GM18526 (cell line): ENCODE measurements around the gene DHX38.

Experiments used
- POLR2A ChIP-seq: IDR thresholded peaks from 3 replicates; pipeline ENCODE4 v1.6.1; 2011; ENCODE audit not compliant: insufficient read length; ENCODE audit errors: extremely low read depth

The DHX38 gene

DNA sequence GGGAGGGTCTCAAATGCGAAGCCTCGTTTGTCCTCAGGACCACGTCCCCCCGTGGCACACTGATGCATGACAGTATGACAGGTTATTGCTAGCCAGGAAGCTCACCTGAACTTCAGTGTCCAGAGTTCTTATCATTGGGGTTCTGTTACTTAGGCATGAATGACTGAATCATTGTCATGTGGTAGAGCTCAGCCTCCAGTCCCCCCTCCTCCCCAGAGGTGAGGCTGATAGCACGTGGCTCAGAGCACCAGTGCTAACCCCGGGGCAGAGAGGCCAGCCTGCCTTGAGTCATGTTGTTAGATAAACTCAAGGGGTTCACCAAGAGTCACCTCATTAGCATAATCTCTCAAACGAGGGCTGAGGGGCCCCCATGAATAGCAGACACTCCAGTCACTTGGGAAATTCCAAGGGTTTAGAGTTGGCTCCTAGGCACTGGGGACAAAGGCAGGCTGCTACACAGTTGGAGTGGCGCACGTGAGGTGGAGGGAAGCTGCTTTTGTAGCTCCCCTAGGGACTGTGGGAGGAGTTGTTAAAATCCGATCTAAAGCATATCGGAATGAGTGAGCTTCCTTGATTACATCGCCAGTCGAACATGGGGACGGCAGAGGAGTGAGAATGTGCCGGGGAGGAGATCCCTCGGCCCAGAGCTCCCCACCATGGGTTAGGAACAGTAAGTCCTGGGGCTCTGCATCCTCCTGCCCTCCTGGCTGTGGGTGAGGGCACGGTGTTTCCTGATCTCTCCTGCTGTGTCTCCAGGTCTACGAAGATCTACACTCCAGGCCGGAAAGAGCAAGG, 18.2 kb downstream of the DHX38 start:
- TF ChIP-seq POLR2A, result no peak

DNA sequence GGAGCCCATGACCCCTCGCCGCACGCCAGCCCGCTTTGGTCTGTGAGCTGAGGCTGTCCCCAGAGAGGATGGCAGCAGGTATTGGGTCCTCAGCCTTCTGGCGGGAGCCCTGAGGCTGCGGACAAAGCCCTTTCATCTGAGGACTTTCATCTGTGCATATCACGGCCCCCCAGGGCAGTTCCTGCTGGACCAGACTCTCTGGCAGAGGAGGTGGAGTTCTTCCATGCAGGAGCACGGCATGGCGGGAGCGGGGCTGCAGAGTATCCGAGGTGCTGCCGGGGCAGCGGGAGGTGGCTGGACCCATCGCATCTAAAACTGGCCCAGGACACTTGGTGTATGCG, 18.8 kb downstream of the DHX38 start:
- no peak for TF ChIP-seq POLR2A

DNA sequence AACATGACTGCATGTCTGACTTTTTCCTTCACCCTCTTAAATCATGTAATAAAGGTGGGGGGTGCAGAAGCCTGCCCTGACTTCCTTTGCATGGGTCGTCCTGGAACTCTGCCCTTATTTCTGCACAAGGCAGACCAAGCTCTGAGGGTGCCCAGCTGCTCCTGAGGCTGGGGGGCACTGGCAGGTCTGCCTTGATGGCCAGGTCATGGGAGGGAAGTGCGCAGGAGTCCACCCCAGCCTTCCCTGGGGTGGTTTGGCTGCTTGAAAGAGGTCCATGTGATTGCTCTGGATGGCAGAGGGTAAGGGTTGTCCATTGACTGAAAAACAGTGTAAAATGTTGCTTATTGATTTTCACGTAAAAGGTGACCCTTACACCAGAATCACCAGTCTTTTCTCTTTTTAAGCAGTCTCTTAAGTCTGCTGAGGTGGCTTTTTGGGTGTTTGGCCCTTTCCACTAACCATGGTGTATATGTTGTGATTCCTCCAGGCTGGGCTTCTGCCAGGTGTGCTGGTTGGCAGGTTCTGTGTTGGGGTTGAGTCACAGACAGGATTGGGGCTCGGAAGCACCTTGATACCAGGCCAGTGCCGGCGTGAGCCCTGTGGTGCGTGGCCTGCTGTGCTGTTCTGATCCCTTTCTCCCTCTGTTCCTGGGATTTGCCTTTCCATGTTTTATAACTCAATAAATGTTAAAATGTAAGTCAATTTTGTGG, 19.4 kb downstream of the DHX38 start:
- no peak for TF ChIP-seq POLR2A

DNA sequence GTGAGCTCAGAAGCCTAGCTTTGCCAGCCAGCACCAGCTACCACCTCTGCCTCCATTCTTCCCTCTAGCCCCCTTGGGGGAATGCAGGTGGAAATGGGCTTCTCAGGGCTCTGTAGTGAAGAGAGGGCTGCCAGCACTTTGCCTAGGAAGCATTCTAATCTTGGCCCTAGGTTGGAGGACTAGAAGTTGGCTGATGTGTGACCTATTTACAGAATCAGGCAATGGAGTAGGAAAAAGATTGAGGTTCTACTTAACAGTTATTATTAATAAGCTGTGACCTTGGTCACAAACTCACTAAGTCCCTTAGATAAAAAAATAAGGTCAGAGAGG, 19.9 kb downstream of the DHX38 start:
- no peak for TF ChIP-seq POLR2A

DNA sequence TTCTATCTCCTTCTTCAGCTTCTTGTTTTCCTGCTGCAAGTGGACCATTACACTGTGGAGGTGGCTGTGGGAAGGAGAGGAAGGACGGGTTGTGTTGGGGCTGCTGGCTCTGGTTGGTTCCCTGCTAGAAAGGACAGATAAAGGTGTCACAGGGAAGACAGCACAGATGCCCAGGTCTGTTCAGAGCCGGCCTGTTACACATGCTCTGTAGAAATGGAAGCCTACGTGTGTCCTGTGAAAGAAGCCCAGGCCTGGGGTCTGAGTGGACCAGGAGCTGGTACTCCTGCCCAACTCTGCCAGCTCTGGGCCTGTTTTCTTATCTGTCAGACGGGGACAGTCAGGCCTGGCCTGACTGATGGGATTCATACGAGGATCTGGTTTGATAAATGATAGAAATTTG, 26.4 kb downstream of the DHX38 start:
- TF ChIP-seq POLR2A, result no peak

DNA sequence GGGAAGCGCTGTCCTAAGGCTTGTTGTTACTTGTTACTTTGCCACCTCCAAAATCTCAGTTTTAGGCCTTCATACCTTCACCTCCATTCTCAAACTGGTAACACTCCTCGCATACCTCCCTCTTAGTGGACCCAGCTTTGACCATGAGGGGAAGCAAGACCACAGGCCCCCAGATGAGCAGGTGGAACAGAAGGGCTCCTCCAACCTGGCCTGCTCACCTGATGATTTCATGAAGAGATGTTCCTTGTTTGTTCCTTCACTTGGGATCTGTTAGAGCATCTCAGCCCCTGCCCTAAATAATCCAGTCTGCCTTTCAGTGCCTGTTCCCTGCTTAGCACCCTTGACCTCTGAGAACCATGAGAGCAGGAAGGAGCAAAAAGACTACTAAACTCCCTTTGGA, 28.7 kb downstream of the DHX38 start:
- TF ChIP-seq POLR2A, result no peak

DNA sequence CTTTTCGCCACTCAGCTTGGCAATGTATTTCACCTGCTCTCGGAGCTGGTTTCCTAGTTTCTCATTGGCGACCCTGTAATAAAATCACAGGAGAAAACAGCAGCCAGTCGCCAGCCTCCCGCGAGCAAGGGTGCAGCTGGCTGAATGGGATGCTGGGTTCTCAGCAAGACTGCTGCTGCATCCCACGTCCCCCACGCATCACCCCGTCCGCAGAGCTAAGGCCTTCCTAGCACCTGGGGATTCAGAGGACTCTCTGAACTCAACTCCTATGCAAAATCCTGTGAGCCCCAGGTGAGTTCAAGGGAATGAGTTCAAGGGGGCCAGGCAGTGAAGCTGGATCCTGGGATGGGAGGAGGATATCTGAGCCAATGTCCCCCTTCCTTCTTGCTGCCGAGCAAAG, 29.3 kb downstream of the DHX38 start:
- no peak for TF ChIP-seq POLR2A

DNA sequence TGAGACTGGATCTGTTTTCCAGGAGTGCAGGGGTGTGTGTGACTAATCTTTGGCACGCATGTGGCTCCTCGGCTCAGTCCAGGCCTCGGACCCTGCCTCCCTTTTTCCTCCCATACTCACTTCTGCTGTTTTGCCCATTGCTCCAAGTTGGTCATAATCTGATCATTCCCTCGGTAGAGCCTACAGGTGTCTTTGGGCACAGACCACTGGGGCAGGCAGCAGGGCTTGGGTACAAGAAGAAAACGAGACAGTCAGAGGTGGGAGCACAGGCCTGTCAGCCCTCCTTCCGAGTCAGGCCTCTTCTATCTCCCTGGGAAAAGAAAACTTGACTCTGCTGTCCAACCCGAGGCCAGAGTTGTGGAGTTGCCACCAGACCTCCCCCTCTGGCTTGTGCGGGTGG, 29.8 kb downstream of the DHX38 start:
- TF ChIP-seq POLR2A, result no peak

DNA sequence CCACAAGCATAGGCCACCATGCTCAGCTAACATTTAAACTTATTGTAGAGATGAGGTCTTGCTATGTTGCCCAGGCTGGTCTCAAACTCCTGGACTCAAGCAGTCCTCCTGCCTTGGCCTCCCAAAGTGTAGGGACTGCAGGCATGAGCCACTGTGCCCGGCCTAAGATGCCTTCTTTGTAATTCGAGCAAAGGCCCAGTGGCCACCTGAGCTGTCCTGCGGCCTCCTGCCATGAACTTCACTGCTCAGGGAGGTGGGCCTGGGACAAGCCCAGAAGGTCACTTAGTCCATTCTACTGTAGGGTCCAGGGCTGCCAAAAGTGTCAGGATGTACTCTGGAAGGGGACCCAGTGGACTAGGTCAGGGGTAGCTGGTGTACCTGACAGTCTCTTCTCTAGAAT, 30.5 kb downstream of the DHX38 start:
- no peak for TF ChIP-seq POLR2A

DNA sequence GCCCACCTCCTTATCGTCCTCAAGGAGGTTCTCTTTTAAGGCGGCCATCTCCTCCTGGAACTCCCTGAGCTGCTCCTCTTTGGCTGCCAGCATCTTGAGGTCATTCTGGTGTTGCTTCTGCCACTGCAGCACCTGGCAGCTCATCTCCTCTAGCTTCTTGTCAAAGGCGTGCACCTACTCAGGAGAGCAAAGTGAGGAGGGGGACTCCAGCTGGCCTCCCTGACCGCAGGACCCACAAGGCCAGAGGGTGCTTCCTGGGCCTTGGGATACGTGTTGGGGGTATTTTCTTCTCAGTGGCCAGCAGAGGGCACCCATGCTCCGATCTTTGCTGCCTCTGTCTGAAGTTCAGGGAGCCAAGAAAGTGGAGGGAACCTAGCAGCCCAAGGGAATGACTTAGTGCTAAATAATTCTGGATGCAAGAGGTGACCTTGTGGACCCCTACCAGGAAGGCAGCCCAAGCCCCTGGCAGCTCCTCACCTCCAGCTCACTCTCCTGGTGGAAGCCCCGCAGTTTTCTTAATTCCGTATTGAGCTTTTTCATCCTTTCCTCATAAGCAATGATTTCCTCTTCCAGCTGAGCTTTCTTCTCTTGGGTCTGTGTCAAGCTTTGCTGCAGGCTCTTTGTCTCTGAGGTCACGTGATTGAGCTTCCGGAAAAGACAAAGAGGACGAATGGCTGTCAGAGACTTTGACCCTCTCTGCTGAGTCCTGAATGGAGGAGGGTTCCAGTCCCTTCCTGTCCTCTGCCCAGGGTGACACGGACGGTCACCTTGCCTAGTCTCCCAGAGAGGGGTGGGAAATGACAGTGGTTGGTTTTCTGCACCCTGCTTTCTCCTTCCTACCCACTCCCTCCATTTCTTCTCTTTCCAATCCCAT, 31.4 kb downstream of the DHX38 start:
- no peak for TF ChIP-seq POLR2A

DNA sequence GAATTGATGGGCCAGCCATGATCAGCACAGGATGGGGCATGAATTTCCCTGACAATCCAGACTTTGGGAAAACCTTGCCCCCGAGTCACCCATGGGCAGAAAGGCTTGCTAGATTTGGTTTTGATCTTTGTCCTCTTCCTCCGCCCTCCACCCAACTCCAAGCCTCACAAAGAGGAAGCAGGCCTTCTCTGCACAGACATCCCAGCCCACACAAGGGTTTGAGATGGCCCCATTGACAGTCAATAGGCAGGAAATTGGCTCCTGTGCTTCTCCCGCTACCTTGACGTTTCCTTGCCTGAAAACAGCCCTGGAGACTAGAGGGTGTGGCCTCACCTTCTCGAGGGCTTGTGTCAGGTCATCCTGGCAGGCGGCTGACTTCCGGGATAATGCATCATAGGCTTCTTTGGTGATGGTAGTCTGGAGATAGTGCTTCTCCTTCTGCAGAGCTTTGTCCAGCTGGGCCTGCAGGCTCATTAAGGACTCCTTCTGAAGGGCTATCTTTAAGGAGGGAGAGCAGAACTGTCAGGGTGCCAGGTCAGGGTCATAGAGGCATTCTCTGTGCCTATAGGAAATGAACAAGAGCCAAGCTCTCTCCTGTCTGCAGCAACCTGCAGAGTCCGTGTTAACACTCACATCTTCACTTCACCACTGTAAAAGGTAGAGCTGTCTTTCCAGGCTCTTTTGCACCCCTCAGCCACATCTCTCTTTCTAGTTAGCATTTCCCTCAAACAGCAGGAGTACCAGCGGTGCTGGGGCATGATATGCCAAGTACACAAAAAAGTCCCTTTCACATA, 32.2 kb downstream of the DHX38 start:
- TF ChIP-seq POLR2A, result no peak

DNA sequence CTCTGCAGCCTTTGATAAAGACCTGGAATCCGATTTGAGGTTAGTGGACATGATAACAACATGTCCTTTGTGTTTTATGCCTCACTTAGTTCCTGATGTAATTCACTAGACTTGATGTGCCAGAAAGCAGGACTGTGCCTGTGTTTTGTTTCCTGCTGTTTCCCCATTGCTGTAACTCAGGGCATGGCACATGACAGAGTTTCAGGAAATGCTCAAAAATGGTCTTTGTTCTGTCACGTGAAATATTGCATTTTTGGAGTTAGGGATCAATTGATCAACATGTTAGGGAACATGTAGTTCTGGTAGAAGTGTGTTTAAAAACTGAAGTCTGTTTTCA, 32.8 kb downstream of the DHX38 start:
- TF ChIP-seq POLR2A, result no peak

DNA sequence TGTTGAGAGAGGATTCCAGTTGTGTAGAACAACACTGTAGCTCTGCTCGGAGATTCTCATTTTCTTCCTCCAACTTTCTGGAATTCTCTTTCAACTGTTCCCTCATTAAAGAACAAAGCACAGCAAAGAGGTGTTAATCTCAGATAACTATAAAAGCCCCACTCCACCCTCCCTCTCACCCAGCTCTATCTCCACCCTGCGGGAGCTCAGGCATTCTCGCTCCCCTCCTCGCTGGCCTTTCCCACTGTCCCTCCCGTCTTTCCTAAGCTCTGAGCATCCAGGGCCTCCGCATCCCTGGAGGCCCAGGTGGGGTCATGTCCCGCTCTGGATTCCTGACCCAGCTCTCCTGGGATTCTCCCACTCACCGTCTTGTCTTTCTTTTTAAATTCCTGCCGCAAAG, 35.1 kb downstream of the DHX38 start:
- TF ChIP-seq POLR2A, result no peak

DNA sequence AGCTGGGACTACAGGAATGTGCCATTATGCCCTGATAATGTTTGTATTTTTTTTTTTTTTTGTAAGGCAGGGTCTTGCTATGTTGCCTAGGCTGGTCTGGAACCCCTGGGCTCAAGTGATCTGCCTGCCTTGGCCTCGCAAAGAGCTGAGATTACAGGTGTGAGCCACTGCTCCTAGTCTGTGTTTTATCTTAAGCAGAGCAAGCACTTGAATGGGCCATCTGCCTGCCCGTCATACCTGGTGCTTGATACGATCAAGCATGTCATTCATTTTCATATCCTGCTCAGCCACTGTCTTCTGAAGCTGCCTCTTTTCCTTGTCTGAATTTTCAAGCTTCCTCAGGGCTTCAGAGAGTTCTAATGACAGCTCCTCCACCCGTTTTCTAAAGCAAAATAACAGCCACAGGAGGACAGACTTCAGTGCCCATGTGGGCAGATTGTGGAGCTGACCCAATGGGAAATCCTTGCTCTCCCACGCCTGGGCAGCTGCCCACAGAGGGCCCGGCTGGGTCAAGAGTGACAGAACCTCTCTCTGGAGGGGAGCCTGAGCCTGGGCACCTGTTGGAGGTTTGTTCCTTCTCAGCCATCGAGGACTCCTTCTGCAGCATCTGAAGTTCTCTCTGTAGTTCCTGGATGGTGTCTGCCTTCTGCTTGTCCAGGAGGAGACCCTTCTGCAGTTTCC, 36.5 kb downstream of the DHX38 start:
- no peak for TF ChIP-seq POLR2A

DNA sequence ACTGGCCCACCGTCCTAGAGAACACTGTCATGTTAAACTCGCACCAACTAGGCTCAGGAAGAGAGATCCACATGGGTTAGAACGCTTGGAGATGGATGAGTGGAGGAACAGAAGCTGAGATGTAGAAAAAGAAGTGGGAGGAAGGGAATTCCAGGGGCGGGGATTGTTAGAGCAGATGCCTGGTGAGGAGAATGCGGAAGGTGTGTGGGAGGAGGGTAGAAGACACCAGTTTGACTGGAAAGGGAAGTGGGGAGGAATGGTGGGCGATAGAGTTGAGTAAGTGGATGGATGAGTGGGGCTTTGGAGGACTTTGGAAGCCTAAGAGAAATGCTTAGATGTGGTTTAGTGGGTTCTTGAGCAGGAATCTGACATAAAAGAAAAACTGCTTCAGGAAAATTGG, 37.4 kb downstream of the DHX38 start:
- TF ChIP-seq POLR2A, result no peak
